Stimulated activated CD8-positive, alpha-beta memory T cell treated with anti-CD3 and anti-CD28 coated beads, Interleukin-12 subunit alpha, Interleukin-12 subunit beta, amount 100 ng/mL, for 1 hour (primary cell): Measurements from ENCODE around the gene PPM1F.
A peak's percentile ranks its signal among the peaks of the same experiment; 100 is the strongest.

Experiments used
- DNase-seq: peaks from one replicate; pipeline ENCODE4 v3.0.0-alpha.2; 2020; ENCODE audit warnings: low read depth

PPM1F gene

GRCh38 chr22:21952586-21953571 is at the start of gene PPM1F:
Gene PPM1F (minus strand): TSS chr22:21952848. CDS start chr22:21946048, 6,800 bp downstream.
- DNase-seq: peak; percentile 82

DNA sequence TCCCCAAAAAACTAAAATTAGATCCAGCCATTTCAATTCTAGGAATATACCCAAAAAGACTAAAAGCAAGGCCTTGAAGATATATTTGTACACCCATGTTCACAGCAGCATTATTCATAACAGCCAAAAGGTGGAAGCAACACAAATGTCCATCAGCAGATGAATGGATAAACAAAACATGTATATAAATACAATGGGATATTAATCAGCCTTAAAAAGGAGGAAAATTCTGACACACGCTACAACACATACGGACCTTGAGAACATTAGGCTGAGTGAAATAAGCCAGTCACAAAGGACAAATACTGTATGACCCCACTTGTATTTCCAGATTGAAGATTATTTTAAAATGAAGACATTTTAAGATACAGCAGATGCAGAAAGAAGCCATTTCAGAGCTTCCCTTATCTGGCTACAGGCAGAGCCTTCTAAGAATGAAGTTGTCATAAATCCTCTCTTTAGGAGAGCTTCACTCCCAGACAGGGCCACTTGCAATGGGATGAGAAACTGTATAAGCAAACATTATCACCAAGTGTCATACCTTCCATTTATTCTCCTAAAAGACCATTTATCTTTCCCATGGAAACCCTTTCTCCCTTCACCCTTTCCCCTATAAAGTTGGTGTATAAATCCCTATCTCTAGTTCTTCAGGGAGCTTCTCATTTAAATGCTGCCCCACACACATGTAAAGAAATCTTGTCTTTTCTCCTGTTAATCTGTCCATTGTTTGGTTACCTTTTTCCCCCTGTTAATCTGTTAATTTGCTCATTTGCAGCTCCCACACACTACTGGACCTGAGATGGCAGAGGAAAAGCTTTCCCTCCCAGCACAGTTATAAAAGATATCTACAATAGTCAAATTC is 49.2 kb upstream of the PPM1F start:
- DNase-seq: no peak

GRCh38 chr22:21998595-21999247 is 46.1 kb upstream of the PPM1F start:
- no peak for DNase-seq

DNA sequence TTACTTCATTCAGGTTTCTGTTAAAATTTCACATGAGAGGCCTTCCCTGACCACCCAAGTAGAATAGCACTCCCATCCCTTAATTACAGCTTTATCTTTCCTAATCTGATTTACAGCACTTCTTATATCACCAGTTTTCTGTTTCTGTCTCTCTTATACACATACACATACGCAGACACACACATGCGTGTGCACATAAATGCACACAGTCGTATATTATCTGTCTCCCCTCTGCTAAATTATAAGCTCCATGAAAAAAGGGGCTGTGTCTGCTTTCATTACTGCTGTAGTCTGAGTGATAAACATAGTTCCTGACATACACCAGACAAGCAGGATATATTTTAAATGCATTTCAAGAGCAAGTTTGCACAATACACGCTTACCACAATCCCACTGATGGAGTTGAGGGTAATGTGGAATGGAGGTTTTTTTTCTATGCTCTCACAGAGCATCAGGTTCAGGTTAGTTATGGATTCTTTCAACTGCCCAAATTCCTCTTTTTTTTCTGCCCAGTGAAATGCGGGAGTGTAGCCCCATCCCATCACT is 43.6 kb upstream of the PPM1F start:
- no peak for DNase-seq

GRCh38 chr22:21995660-21996059 is 43.0 kb upstream of the PPM1F start:
- DNase-seq: no peak

DNA sequence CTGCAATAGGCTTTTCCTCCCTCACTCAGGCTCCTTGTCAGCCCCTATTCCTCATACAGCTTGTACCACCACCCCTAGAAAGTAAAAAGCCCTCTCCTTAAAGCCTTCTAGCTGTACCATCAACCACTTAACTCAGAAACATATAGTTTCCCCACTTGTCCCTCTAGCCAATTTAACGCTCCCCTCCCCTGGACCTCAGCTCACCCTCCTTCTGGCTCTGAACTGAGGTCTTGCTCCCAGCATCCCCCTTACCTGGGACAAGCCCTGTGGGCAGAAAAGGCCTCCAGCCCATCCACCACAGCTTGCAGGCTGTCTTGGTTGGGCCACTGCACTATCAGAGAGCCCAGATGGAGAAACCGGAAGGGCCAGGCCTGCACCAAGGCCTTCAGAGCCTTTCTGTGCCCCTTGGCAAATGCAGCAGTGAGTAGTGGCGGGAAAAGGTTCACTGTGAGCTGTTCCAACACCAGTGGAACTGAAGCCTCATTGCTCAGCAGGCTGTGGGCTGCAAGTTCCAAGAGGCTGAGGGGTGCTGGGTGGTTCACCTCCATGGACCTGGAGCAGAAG is 42.3 kb upstream of the PPM1F start:
- DNase-seq: no peak

GRCh38 chr22:21992593-21993237 is 40.1 kb upstream of the PPM1F start:
- no peak for DNase-seq

DNA sequence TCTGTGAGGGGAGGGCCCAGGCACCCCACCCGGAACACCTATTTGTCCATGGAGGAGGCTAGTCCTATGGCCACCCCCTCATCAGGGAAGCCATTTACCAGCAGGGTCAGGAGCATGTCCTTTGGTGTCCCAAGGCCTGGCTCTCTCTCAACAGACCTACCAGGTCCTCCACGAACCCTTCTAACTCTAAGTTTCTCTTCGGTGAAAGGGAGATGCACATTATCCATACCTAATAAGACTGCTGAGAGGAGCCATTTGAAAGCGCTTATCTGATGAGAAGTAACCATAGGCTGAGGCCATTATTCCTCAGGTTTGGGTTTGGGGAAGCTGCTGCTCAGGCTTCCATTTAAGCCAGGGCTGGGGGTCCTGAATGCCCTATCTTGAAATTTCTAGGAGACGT is 39.1 kb upstream of the PPM1F start:
- no peak for DNase-seq

DNA sequence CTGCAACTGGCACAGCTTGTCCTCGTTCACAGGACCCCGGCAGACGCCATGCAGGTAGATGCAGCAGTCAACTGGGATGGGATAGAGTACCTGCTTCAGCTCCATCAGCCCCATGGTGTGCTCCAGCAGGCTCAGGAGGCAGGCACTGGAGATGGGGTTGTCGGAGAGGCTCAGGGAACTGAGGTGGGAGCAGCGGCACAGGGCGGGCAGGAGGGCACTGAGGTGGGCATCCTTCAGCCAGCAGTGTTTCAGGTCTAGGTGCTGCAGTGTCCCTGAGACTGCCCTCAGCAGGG is 38.6 kb upstream of the PPM1F start:
- DNase-seq: no peak

GRCh38 chr22:21990445-21991303 is 38.0 kb upstream of the PPM1F start:
- DNase-seq: no peak

- DNase-seq: no peak
These were observed 36.4 kb upstream of the PPM1F start for GRCh38 chr22:21989049-21989448.

DNA sequence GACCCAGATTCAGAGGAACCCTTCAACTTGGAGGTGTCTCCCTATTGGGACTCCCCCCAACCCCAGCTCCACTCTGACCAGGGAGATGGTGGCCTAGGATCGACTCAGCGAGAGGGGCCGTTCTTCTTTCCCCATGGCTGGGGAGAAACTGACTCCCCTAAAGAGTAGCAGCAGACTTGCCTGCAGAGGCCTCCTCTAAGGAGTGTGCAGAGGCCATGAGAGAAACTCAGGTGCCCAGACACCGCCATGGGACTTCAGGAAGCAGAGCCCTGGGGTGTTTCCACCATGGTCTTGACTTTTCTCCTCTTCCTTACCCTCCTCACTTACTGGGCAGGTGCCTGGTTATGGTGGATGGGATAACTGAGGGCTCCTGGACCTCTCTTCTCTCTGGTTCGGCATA is 32.6 kb upstream of the PPM1F start:
- DNase-seq: no peak

- no peak for DNase-seq
These were observed 32.1 kb upstream of the PPM1F start for GRCh38 chr22:21984793-21985192.

DNA sequence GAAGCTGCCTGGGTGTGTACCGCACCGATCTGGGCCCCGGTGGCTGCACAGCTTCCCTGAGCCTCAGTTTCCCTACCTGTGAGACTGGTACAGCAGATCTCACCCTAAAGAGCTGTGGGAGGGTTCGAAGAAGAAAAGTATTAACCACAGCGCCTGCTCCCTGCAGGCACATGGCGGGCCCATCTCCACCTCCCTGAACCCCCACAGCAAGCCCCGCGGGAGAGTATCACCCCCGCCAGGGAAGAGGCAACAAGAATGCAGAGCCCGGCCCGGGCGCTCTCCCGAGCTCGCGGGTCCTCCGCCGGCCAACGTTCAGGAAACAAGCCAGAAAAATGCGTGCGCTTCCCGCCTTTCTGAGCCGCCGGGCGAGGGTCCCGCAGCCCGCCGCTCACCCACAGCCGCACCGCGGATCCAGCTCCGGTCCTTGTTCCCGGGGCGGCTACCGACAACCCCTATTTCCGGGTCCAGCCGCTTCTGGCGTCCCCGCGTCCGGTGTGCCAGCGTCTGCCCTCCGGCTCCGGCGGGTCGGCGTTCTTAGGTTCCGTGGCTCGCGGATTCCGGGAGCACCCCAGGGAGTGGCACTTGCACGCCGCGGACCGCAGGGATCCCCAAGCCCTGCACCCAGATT is 29.8 kb upstream of the PPM1F start, which contains the start of gene TOP3B:
TOP3B (minus strand) TSS at position 450 of the 628 bp plus-strand sequence. CDS start 7,078 bp downstream, outside the sequence.
- DNase-seq: peak; percentile 66

DNA sequence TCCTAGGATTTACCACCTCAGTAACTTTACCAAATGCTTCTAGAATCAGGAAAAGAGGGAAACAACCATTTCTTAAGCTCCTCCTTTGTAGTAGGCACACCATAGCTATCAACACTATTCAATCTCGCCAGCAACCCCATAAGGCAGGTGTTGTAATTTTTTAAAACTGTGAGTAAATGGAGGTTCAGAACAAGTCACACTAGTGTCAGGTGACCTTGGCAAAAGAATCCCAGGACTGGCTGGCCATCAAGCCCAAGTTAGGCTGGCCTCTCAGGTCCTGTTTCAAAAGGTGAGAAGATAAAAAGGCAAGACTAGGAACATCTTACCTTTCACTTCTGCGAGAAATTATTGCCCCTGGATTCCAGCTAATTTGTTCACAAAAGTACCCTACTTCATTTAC is 29.2 kb upstream of the PPM1F start:
- DNase-seq: no peak

DNA sequence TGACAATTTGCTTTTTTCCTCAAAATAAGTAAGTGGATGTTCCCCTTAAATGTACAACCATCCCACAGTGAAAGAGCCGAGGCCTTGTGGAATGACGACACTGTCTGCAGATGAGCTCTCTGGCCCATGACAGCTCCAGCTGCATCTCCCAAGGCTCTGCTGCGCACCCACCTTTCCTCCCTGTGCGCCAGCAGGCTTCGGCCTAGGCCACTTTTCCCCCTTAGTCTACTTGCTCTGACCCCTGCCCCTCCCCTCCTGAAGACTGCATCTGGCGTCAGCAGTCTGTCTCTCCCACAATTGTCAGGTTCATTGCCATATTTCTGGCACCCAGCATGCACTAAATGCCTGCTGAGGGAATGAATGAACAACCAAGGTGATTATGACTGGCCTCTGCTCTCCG is 27.9 kb upstream of the PPM1F start:
- DNase-seq: no peak

DNA sequence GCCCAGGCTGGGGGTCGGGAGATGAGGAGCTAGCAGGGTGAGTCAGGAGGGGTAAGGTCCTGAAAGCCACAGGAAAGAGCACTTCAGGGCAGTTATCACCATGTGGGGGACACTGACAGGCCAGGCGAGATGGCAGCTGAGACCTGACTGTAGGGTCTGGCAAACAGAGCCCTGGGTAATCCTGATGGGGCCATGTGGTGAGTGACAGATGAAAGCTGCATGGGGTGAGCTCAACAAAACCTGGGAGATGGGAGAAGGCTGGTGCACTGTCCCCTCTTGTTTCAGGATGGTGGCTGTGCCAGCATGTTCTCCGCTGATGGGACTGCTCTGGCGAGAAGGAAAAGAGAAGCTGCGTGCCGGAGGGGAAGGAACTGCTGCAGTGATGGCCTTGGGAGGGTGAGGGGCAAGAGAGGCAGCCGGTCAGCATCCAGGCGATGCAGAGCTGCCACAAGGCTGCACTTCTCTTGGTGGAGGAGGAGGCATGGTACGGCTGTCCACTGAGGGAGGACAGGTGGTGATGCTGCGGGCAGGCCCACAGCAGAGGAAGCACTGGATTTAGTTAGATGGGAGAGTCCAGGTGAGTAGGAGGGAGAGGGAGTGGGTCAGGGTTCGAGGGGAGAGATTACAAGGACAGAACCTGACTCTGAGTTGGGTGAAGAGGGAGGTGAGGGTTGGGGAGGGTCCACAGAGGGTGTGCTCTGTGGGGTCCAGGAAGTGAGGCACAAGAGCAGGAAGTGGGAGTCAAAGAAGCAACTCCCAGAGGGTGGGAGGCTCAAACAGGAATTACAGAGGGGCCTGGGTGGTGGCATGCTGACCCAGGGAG is 26.1 kb upstream of the PPM1F start:
- no peak for DNase-seq

DNA sequence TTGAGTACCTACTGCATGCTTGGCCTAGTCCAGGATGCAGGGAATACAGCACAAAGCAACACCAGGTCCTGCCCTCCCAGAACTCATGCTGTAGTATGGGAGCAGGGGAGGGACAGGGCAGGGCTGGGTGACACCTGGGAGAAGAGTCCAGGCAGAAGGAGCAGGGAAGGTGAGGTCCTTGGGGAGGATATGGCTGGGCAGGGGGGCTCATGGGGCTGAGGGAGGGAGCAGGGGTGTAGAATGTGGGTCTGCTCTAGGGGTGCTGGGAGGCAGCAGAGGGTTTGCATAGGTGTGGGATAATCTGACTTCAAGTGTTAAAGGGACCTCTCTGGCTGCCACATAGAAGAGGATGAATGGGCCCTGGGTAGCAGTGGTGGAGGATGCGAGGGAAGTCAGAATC is 25.2 kb upstream of the PPM1F start:
- DNase-seq: no peak

- DNase-seq: no peak
These were observed 23.3 kb upstream of the PPM1F start for GRCh38 chr22:21975854-21976345.
